Adrenal gland (tissue), 5 donors: ENCODE data around the gene ZFP92.

ENCODE experiments used
- POLR2A ChIP-seq, 2 donors: fragments of 450-650 bp; IDR thresholded peaks; one replicate each; pipeline ENCODE4 v1.6.1; 2017; ENCODE audit warnings: antibody characterized with exemption in 2 of 2, mild to moderate bottlenecking in 2 of 2, moderate library complexity in 1 of 2
- TF ChIP-seq, protein P1 (sequence below), 6 experiments: fragments of 450-650 bp in 4 of 6; fragments of 200-600 bp in 2 of 6; sonication (generic) in 1 of 6; IDR thresholded peaks; 1 replicate in 5 of 6; 2 replicates in 1 of 6; pipeline versions ENCODE4 v1.5.1 to v1.8.0; 2016 to 2021; ENCODE audit warnings: antibody characterized with exemption in 6 of 6, mild to moderate bottlenecking in 2 of 6, moderate library complexity in 1 of 6
- donor health status: DM: no; HTN: no; CAD: no.

DNA sequence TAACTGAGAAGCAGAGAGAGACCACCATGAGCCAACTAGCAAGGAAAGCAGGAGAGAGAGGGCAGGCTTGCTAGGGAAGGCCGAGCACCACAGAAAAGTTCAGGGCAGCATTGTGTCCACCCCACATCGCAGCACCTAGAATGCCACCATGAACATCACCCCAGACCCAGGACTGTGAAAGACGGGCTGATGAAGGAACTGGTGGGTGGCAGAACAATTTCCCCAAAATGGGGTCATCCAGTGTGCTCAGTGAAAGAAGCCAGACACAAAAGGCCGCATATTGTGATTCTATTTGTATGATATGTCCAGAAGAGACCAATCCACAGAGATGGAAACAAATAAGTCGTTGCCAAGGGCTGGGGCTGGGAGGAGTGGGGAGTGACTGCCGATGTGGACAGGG is 26.9 kb upstream of the ZFP92 start:
- TF ChIP-seq, protein P1, sequence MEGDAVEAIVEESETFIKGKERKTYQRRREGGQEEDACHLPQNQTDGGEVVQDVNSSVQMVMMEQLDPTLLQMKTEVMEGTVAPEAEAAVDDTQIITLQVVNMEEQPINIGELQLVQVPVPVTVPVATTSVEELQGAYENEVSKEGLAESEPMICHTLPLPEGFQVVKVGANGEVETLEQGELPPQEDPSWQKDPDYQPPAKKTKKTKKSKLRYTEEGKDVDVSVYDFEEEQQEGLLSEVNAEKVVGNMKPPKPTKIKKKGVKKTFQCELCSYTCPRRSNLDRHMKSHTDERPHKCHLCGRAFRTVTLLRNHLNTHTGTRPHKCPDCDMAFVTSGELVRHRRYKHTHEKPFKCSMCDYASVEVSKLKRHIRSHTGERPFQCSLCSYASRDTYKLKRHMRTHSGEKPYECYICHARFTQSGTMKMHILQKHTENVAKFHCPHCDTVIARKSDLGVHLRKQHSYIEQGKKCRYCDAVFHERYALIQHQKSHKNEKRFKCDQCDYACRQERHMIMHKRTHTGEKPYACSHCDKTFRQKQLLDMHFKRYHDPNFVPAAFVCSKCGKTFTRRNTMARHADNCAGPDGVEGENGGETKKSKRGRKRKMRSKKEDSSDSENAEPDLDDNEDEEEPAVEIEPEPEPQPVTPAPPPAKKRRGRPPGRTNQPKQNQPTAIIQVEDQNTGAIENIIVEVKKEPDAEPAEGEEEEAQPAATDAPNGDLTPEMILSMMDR (IDR thresholded peaks at IDR 0.05), result no peak
- no peak for TF ChIP-seq POLR2A (IDR thresholded peaks at IDR 0.05)
